NB4 (cell line): ENCODE measurements around the gene CXXC5.

Experiments used
- DNase-seq: peaks from one replicate; pipeline ENCODE4 v3.0.0; 2010; ENCODE audit warnings: low read depth
- H3K4me3 ChIP-seq: one replicate; pipeline ENCODE4 v1.5.1; 2011; ENCODE audit warnings: mild to moderate bottlenecking, low read depth, low read length, moderate library complexity
- MYC ChIP-seq: IDR thresholded peaks from 2 replicates; pipeline ENCODE4 v1.6.1; 2011; ENCODE audit warnings: low read depth, low read length
- POLR2A ChIP-seq: IDR thresholded peaks from 2 replicates; pipeline ENCODE4 v1.6.1; 2011; ENCODE audit warnings: mild to moderate bottlenecking; ENCODE audit not compliant: insufficient read length; ENCODE audit errors: extremely low read depth
- TF ChIP-seq, protein P1 (sequence below): IDR thresholded peaks from one replicate; pipeline ENCODE4 v1.5.1; 2012; ENCODE audit warnings: low read depth, low read length
- TF ChIP-seq, protein P2 (sequence below): IDR thresholded peaks from 2 replicates; pipeline ENCODE4 v1.6.1; 2011; ENCODE audit warnings: low read depth, low read length

The CXXC5 gene

DNA sequence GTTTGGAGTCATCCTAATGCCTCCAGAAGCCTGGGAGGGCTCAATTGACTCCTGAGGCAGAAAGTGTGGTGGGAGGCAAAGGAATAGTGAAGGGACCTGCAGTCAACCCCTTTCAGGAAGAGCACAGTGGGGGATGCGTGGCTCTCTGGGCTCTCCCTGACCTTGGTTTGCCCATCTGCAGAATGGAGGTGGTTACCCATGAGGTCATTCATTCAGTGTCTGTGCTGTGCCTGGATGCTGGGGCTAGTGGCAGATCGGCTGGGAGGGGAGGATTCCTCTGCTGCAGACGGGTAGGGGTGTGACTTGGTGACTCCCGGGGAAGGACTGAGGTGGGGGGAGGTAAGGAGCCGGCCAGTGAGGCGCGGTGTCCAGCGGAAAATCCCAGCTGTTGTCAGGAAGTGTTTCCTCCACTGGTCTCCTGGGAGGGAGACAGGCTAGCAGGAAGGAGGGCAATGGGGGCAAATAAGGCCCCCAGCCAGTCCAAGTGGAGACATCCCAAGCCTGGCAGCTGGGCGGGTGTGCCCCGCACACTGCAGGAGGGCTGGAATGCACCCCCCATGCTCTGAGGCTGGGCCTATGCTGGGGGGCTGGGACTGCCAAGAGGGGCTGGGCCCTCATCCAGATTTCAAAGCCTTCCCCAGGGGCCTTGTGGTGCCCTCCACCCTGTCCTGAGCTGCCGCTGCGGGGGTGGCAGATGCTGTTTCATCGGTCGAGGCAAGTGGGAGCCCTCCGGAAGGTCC is 10.9 kb downstream of the CXXC5 start:
- TF ChIP-seq, protein P1, sequence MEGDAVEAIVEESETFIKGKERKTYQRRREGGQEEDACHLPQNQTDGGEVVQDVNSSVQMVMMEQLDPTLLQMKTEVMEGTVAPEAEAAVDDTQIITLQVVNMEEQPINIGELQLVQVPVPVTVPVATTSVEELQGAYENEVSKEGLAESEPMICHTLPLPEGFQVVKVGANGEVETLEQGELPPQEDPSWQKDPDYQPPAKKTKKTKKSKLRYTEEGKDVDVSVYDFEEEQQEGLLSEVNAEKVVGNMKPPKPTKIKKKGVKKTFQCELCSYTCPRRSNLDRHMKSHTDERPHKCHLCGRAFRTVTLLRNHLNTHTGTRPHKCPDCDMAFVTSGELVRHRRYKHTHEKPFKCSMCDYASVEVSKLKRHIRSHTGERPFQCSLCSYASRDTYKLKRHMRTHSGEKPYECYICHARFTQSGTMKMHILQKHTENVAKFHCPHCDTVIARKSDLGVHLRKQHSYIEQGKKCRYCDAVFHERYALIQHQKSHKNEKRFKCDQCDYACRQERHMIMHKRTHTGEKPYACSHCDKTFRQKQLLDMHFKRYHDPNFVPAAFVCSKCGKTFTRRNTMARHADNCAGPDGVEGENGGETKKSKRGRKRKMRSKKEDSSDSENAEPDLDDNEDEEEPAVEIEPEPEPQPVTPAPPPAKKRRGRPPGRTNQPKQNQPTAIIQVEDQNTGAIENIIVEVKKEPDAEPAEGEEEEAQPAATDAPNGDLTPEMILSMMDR: no peak
- TF ChIP-seq POLR2A (no peak), MYC (no peak)
- TF ChIP-seq, protein P2, sequence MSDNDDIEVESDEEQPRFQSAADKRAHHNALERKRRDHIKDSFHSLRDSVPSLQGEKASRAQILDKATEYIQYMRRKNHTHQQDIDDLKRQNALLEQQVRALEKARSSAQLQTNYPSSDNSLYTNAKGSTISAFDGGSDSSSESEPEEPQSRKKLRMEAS: no peak
- peak; percentile 67 for DNase-seq
- H3K4me3 ChIP-seq: peak overlapping the region; percentile 11

DNA sequence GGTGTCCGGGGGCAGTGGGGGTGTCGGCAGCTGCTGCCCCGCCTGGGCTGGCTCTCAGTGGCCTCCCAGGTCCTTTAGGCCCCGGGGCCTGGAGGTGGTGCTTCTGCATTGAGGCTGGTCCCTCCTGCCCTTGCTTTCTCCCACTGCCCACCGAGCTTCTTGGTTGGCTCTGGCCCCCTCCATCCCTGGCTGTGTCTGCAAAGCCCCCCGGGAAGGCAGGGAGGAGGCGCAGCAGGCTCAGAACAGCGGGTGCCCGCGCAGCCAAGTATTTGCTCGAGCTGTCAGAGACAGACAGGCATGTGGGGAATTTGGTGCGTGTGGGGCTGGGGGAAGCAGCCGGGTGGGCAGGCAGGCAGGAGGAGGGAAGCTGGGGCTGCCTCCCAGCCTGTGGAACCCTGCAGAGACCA is 11.5 kb downstream of the CXXC5 start:
- no peak overlapping the region for H3K4me3 ChIP-seq
- TF ChIP-seq, protein P1: no peak
- TF ChIP-seq, protein P2: no peak
- TF ChIP-seq POLR2A (no peak), MYC (no peak)
- DNase-seq: no peak

DNA sequence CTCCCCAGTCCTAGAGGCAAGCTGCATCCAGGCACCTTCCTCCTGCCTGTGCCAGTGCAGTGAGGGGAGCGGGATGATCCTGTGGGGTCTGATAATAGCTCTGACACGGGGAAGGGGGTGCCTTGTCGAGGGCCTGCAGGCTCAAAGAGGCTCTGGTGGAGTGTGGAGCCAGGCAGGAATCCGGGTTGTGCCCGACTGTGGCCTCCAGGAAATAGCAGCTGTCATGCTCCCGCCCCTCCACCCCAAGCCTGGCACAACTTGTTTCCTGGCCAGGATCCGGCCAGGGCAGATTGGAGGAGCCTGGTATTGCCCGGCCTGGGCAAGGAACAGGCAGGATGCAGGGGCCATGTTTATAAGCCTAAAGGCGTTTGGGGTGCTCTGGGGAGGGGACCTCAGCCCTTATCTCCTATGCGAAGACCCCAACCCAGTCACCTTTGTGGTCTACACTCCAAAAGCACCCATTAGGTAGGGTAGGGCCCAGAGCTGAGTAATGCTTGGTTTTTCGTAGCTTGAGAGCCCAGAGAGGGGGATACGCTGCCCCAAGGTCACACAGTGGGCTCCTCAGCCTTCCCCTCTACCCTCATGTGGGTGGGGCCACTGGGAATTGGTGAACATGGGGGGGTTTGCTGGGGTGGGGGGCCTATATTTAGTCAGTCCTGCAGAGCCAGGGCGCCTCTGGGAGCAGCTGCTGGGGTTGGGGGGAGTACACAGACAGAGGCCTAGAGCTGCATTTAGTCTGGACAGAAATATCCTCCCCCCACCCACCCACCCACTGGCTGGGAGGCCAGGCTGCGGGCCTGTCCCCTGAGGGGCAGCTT is 12.2 kb downstream of the CXXC5 start:
- TF ChIP-seq, protein P2: no peak
- TF ChIP-seq, protein P1: no peak
- no peak for TF ChIP-seq POLR2A
- no peak for TF ChIP-seq MYC
- peak; percentile 41 for DNase-seq
- no peak overlapping the region for H3K4me3 ChIP-seq

DNA sequence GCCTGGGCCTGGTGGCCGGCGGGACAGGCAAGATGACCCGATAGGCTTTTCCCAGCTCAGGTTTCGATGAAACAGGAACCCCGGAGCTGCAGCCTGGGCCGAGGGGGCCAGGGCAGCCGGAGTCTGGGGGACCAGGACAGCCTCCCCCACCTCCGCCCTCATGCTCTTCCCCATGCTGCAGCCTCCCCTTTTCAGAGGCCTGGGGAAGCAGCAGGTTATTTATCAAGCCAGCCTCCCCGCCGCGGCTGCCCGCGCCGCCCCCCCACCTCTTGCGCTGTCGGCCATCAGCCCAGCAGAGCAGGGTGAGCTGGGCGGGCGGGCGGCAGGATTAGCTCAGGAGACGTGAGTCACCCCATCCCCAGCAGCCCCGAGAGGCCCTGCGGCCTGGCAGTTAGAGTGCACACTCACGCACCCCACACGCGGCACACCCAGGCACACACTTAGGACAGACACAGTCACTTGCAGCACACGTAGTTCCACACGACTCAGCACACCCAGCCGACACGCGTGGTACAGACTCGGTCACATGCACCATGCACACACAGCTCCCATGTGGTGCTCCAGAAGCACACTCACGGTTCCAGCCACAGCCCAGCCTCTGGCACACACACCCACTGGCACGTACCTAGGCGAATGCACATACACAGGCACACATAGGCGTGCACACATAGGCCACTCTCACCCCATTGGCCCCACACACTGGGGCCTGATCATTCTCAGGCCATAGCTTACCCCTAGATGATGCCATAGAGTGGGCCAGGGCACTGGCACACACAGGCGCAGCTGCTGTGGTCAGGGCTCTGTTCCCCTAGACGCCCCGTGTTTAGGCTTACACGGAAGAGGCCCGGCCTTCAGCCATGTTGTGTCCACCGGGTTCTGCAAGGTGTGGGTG is 13.0 kb downstream of the CXXC5 start:
- TF ChIP-seq MYC: peak; percentile 81
- TF ChIP-seq, protein P1: no peak
- no peak for TF ChIP-seq POLR2A
- TF ChIP-seq, protein P2: peak; percentile 76
- DNase-seq: peak; percentile 99
- H3K4me3 ChIP-seq: peak overlapping the region; percentile 34

DNA sequence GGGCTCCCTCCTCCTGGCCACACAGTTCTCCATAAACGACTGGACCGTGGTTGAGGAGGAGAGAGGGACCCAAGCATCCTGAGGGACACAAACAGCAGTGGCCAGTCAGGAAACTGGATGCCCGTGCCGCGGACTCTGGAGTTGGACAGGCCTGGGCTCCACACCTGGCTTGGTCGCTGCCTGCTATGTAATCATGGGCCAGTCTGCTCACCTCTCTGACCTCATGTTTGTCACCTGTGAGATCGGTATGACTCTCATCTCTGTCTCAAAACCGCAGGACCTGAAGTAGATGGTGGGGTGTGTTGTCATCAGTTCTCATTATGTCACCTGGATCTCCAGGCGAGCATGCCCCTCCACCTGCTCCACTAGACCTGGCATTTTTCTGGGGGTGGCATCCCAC is 14.5 kb downstream of the CXXC5 start:
- TF ChIP-seq, protein P1: no peak
- H3K4me3 ChIP-seq: no peak overlapping the region
- no peak for DNase-seq
